Measurements from ENCODE around the gene WNT9B.

DNA sequence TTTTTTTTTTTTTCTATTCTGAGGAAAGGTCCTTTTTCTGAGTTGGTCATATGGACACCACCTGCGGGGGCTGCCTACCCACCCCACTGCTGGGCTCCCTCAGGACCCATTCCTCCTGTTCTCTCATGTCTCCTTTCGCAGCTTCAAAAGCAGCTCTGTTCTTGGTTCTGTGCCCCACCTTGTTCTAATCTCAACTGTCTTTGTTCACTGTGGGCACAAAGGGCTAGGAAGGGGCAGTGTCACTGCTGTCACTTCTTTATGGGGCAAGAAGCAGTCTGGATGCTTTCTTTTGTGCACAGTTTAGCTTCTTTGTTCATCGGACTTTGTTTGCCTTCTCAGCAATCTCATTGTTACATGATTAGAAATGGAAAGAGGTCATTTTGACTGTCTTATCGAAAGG lies 78.7 kb downstream of the WNT9B start:
- TF ChIP-seq CTCF (IDR thresholded peaks at IDR 0.05) (no peak), POLR2A (IDR thresholded peaks at IDR 0.05) (no peak)

Data from adrenal gland (tissue), 5 donors.